ENCODE measurements around the gene MRE11. TPM values are rescaled to one million over a fixed set of nuclear protein-coding genes. Genes with fewer than 3 reads are reported as not detected.

The MRE11 gene
- total and polyA plus RNA-seq, 7 donors = 2.4 to 26.6 (median 12.5) TPM

DNA sequence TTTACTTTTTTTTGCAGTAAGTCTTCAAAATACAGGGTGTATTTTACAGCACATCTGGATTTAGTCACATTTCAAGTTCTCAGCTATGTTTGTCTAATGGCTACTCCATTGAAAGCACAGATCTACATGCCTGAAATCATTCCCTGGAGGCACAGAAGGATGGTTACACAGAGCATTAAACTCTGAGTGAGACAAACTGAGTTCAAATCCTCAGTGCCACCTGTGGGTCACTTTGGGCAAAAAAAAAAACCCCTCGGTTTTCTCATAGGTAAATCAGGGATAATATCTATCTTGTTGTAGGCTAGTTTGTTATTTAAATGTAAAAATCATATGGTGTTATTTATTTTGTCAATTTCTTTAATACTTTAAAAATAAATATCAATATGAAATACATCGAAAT lies 7.9 kb upstream of the MRE11 start:
- Histone ChIP-seq H3K36me3 (peaks cover 0 to 54% (median 19%) of the 10 kb centered on the region in 4 donors), H3K27ac (no peak overlapping the region), H3K4me3 (no peak overlapping the region), H3K27me3 (no peaks in the 10 kb centered on the region), H3K9me3 (no peaks in the 10 kb centered on the region), H3K4me1 (no peaks in the 10 kb centered on the region)
- 72 to 83% methylated on average over 2 of the region's 2 CpGs for WGBS, 2 donors
- DNase-seq = no peak
- TF ChIP-seq POLR2A (IDR thresholded peaks at IDR 0.05) (no peak), CTCF (IDR thresholded peaks at IDR 0.05) (no peak), POLR2AphosphoS5 (IDR thresholded peaks at IDR 0.05) (no peak), EP300 (IDR thresholded peaks at IDR 0.05) (no peak)
- intact Hi-C loops (cut with DNase I) = loop anchor here (5.0 kb wide), 1 partner anchor 604 kb away; no protein-coding TSS in a partner anchor

DNA sequence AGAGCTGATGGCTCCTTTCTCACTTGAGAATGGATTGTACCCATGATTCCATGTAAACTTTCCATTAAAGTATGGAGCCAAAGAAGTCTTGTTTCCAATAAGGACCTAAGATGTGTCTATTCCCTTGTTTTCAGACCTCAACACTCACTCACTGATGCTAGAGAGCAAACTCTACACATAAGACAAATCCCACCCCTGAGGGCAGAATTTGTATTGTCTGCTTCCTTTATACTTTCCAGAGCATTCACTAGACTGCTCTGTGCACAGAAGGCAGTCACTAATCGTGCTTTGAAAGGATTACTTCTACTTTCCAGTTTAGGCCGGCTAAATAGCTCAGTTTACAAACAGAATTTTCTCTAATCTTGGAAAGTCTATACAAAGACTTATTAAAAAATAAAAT lies 6.5 kb upstream of the MRE11 start:
- Histone ChIP-seq H3K4me3 (no peak overlapping the region), H3K4me1 (peaks cover 0 to 6% (median 4%) of the 10 kb centered on the region in 4 donors), H3K27me3 (no peaks in the 10 kb centered on the region), H3K27ac (no peak overlapping the region), H3K9me3 (no peaks in the 10 kb centered on the region), H3K36me3 (peaks cover 0 to 57% (median 19%) of the 10 kb centered on the region in 4 donors)
- 80 to 88% methylated on average over 2 of the region's 2 CpGs for WGBS, 2 donors
- no peak for DNase-seq
- TF ChIP-seq EP300 (IDR thresholded peaks at IDR 0.05) (no peak), POLR2A (IDR thresholded peaks at IDR 0.05) (no peak)
- intact Hi-C loops (cut with DNase I) = loop anchor here (5.0 kb wide), 1 partner anchor 603 kb away; no protein-coding TSS in a partner anchor

- DNase-seq = no peak
- TF ChIP-seq CTCF (IDR thresholded peaks at IDR 0.05) (no peak), EP300 (IDR thresholded peaks at IDR 0.05) (no peak), POLR2AphosphoS5 (IDR thresholded peaks at IDR 0.05) (no peak), POLR2A (IDR thresholded peaks at IDR 0.05) (no peak)
- peaks cover 0 to 44% (median 15%) of the 10 kb centered on the region in 4 donors for H3K36me3 ChIP-seq
- intact Hi-C loops (cut with DNase I) = loop anchor here (5.0 to 10.0 kb wide), 3 partner anchors 319 to 752 kb away; partner anchors contain the start of genes C11orf54, PANX1 and TAF1D
- no peaks in the 10 kb centered on the region for H3K27me3 ChIP-seq
- peaks cover 0 to 30% (median 28%) of the 10 kb centered on the region in 4 donors for H3K4me1 ChIP-seq
- H3K4me3 ChIP-seq = peak overlapping the region; percentile 72 to 92 (median 82)
- peak overlapping the region; percentile 82 to 88 (median 86) for H3K27ac ChIP-seq
- 3 to 5% methylated on average over 19 of the region's 19 CpGs for WGBS, 2 donors
- H3K9me3 ChIP-seq = no peaks in the 10 kb centered on the region
These were observed 559 bp upstream of the MRE11 start for GRCh38 chr11:94494126-94494680.

GRCh38 chr11:94486068-94486467 lies 7.6 kb downstream of the MRE11 start:
- Histone ChIP-seq H3K36me3 (peaks cover 0 to 88% (median 14%) of the 10 kb centered on the region in 4 donors), H3K4me1 (no peaks in the 10 kb centered on the region), H3K27me3 (no peaks in the 10 kb centered on the region), H3K4me3 (no peak overlapping the region), H3K9me3 (no peaks in the 10 kb centered on the region), H3K27ac (no peak overlapping the region)
- 90 to 93% methylated on average over 1 of the region's 1 CpG for WGBS, 2 donors
- intact Hi-C loops (cut with DNase I) = no loop called here
- DNase-seq = no peak
- TF ChIP-seq POLR2A (IDR thresholded peaks at IDR 0.05) (no peak), EP300 (IDR thresholded peaks at IDR 0.05) (no peak), CTCF (IDR thresholded peaks at IDR 0.05) (no peak), POLR2AphosphoS5 (IDR thresholded peaks at IDR 0.05) (no peak)

DNA sequence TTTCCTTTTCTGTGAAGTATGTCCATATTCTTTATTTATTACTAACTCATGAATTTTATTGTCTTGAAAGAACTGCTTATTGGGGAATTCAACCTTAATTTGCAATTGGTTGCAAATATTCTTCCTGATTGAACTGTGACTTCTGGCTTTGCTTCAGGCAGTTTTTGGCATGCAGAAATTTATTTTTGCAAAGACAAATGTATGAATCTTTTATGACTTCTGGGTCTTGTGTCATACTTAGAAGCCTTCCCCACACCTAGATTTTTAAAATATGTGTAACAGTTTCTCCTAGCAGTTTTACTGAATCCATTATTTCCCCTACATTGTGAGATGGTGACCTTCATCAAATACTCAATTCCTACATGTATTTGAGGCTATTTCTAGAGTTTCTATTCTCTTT lies 12.3 kb downstream of the MRE11 start:
- DNase-seq = no peak
- no peaks in the 10 kb centered on the region for H3K9me3 ChIP-seq
- peaks cover 0 to 92% (median 15%) of the 10 kb centered on the region in 4 donors for H3K36me3 ChIP-seq
- no peaks in the 10 kb centered on the region for H3K27me3 ChIP-seq
- TF ChIP-seq CTCF (IDR thresholded peaks at IDR 0.05) (no peak), EP300 (IDR thresholded peaks at IDR 0.05) (no peak), POLR2A (IDR thresholded peaks at IDR 0.05) (no peak), POLR2AphosphoS5 (IDR thresholded peaks at IDR 0.05) (no peak)
- H3K4me3 ChIP-seq = no peak overlapping the region
- H3K4me1 ChIP-seq = no peaks in the 10 kb centered on the region
- intact Hi-C loops (cut with DNase I) = no loop called here
- no peak overlapping the region for H3K27ac ChIP-seq
